Raji (cell line): ENCODE measurements around the gene NRIP2.

Experiments
- POLR2A ChIP-seq: IDR thresholded peaks from 2 replicates; pipeline ENCODE4 v1.6.1; 2011; ENCODE audit warnings: low read depth, low read length, control low read depth; ENCODE audit not compliant: insufficient read depth

The NRIP2 gene

GRCh38 chr12:2854669-2855453, 20.0 kb upstream of the NRIP2 start:
- TF ChIP-seq POLR2A = no peak

DNA sequence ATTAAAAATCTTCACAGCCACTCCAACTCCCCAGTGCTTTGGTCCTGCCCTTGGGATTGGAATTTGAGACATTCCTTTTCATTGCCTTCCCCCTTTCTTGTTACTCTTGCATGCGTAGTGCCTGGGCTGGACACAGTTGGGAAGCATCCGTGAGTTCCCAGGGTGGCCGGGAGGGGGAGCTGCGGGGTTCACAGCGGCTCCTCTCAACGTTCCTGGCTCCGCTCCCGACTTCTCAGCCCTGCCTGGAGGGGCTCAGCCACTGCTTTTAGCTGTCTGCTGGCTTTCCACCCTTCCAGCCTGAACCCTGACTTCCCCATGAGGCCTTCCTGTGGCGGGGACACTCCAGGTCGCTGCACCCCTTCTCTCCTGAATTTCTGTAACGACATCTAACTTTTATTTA, 18.8 kb upstream of the NRIP2 start:
- TF ChIP-seq POLR2A = no peak

GRCh38 chr12:2851931-2852330, 17.1 kb upstream of the NRIP2 start:
- no peak for TF ChIP-seq POLR2A

- no peak for TF ChIP-seq POLR2A
These were observed 10.4 kb upstream of the NRIP2 start for GRCh38 chr12:2845280-2845679.

DNA sequence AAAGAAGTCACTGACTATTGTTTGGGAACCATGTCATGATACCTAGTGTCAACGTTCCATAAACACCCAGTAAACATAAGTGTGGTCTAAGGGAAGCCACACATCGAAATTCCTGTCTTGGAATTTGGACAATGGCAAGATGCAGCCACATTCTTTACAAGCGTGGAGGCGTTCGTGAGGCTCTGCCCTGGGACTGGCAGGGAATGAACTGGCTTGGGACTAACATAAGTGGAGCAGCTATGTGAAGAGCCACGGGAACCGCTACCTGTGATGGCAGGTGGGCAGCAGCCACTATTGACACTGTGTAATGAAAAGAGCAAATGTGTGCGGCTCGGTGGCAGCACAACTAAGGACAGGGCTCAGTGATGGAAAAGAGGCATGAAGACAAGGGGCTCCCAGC, 10.0 kb upstream of the NRIP2 start:
- TF ChIP-seq POLR2A = no peak

DNA sequence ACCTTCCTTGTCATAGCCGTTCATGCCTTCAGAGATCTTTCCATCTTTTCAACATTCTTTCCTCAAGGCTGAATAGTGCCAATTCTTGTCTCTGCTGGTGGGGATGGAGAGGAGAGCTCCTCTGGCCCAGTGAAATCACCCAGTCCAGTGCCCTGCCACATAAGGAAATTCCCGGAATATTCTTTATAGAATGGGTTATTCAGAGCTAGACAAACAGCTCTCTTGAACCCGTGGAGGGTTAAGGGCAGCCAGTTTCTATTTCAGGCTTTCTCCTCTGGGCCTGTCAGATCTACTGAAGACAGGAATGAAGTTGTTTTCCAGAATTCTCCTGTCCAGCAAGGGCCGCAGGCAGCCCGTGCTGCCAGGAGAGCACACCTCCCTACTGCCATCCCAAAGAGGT, 8.1 kb upstream of the NRIP2 start:
- no peak for TF ChIP-seq POLR2A

DNA sequence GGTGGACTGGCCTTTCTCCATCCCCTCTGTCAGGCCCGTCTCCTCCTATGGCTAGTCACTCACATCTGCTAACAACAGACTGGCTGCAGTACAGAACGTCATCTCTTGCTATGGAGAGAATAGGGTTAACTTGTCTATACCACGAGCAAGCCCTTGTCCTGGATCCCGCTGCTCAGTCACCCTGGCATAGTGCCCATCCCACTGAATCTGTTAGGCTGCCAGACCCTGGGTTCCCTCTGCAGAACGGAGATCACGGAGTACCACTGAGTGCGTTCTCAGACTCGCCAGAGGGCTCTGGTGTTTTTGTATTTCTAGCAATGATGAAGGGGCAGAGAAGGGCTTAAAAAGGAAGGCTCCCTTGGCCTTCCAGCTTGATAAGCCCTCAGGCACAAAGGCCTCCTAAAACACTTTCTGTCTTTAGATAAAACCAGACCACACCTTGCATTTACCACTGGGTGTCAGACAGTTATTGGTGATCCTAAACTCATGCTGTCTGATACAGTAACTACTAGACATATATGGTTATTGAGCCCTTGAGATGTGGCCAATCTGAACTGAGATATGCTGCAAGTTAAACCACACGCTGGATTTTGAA, 6.3 kb upstream of the NRIP2 start:
- TF ChIP-seq POLR2A = no peak

- no peak for TF ChIP-seq POLR2A
These were observed 1.7 kb upstream of the NRIP2 start for GRCh38 chr12:2836574-2836973.

- no peak for TF ChIP-seq POLR2A
These were observed 1.0 kb upstream of the NRIP2 start for GRCh38 chr12:2835691-2836403.

DNA sequence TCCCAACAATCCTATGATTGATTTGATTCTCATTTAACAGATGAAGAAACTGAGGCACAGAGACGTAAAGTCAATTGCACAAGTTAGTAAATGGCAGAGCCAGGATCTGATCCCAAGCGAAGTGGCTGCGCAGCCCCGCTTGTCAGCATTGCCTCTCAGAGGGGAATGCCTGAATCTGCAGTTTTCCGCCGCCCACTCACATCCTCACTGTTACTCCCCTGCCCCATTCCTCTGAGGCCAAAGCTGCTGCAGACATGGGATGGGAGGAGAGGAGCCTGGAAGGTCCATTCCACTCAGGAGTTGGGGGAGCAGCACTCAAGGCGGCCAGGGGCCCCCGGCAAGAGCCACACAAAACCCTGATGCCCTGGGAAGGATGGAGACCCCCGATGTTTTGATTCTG, 1.0 kb downstream of the NRIP2 start:
- no peak for TF ChIP-seq POLR2A

DNA sequence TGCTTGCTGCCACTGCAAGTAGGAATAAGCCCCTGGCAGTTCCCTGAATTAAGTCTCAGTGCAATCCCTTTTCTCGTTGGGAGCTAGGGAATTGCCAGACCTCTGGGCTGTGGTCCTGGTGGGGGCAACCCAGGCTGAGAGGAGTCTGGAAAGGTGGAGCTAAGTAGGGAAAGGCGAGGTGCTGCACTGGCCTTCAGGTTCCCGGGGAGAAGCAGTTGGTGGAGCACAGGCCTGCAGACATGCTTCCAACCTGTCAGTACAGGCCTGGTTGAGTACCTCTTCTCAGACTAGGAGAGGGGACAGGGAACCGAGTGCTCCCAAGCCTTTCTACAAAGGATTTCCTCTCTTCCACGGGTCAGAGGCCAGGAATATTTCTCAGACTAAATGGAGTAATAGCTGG, 1.5 kb downstream of the NRIP2 start:
- TF ChIP-seq POLR2A = no peak

DNA sequence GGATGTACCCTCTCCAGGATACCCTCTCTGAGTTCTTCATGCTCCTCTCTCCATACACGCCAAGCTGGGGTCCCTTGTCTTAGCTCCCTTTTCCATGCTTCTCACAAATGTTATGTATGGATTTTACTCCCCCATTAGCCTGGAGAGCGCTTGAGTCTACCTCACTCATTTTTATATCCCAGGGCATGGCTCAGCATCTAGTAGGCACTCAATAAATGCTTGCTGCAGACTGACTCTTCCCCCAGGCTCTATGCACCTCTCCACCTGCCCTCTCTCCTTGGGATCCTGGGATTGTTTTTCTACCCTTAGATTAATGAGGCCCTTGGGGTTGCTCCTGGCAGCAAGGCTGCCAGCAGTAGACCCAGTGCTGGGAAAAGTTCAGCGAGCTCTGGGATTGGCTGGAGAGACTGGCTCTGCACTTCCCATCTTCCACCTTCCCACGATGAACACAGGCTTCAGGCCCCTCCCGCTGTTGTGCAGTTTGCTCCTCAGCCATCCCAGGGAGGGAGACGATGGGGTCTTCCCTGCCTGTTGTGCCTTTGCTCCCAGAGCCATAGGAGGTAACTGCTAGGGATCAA, 2.2 kb downstream of the NRIP2 start:
- TF ChIP-seq POLR2A = no peak

GRCh38 chr12:2829275-2829674, 5.6 kb downstream of the NRIP2 start:
- no peak for TF ChIP-seq POLR2A

GRCh38 chr12:2826721-2827515, 7.9 kb downstream of the NRIP2 start:
- no peak for TF ChIP-seq POLR2A

DNA sequence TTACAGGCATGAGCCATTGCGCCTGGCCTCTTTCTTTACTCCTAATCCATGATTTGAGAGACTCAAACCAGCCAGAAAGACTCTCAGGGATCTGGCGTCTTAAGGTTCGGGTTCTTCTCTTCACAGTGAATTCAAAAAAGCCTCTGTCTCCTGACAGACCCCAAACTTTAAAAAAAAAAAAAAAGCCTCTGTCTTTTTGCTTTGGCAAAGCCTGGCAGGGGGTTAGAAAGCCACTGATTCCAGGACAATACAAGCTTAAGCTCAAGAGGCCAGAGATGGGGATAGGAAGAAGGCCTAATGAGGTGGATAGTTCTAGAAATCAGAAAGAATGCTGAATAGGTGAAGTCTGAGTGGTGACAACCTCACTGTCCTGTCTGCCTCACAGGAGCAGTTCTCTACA, 8.8 kb downstream of the NRIP2 start:
- no peak for TF ChIP-seq POLR2A
